H9 (cell line): ENCODE results near the gene TSPYL1. TPM values are rescaled to one million over a fixed set of nuclear protein-coding genes. Genes with fewer than 3 reads are reported as not detected.

Experiments used
- DNase-seq: peaks from one replicate; pipeline ENCODE4 v3.0.0-alpha.2; 2017
- H2AFZ ChIP-seq: one replicate; pipeline ENCODE4 v1.6.1; 2013; ENCODE audit warnings: mild to moderate bottlenecking, low read length, control low read depth, moderate library complexity
- H2AK5ac ChIP-seq: 2 replicates; pipeline ENCODE4 v1.6.1; 2013; ENCODE audit warnings: low read length, control low read depth, mixed read lengths; ENCODE audit not compliant: insufficient read length
- H2BK120ac ChIP-seq: one replicate; pipeline ENCODE4 v1.6.1; 2013; ENCODE audit warnings: low read depth, mild to moderate bottlenecking, low read length, control low read depth, inconsistent platforms; ENCODE audit not compliant: poor library complexity, severe bottlenecking
- H2BK12ac ChIP-seq: 2 replicates; pipeline ENCODE4 v1.6.1; 2013; ENCODE audit warnings: low read length, control low read depth, mixed read lengths, low read depth; ENCODE audit not compliant: insufficient read length
- H2BK15ac ChIP-seq: 2 replicates; pipeline ENCODE4 v1.6.1; 2013; ENCODE audit warnings: low read depth, low read length, control low read depth
- H2BK20ac ChIP-seq: one replicate; pipeline ENCODE4 v1.6.1; 2013; ENCODE audit warnings: low read depth, mild to moderate bottlenecking, low read length, control low read depth, inconsistent platforms; ENCODE audit not compliant: poor library complexity, severe bottlenecking
- H2BK5ac ChIP-seq: 2 replicates; pipeline ENCODE4 v1.6.1; 2013; ENCODE audit warnings: low read length, control low read depth, mixed read lengths; ENCODE audit not compliant: insufficient read length
- H3K14ac ChIP-seq: 2 replicates; pipeline ENCODE4 v1.6.1; 2013; ENCODE audit warnings: low read length, control low read depth; ENCODE audit not compliant: insufficient read depth
- H3K18ac ChIP-seq: 2 replicates; pipeline ENCODE4 v1.6.1; 2013; ENCODE audit warnings: low read depth, mild to moderate bottlenecking, mixed read lengths, low read length, control low read depth; ENCODE audit not compliant: insufficient read length
- H3K23ac ChIP-seq: 2 replicates; pipeline ENCODE4 v1.6.1; 2013; ENCODE audit warnings: low read length, control low read depth, mixed read lengths, low read depth; ENCODE audit not compliant: insufficient read length
- H3K23me2 ChIP-seq: 2 replicates; pipeline ENCODE4 v1.6.1; 2013; ENCODE audit warnings: low read depth, mild to moderate bottlenecking, mixed read lengths, low read length, control low read depth; ENCODE audit not compliant: insufficient read length, poor library complexity, severe bottlenecking
- H3K27ac ChIP-seq: 2 replicates; pipeline ENCODE4 v1.5.1; 2013; ENCODE audit warnings: low read length, control low read depth, mixed read lengths, low read depth; ENCODE audit not compliant: insufficient read length
- H3K27me3 ChIP-seq: 2 replicates; pipeline ENCODE4 v1.6.1; 2013; ENCODE audit warnings: low read length, control low read depth, inconsistent platforms; ENCODE audit not compliant: insufficient read depth
- H3K4ac ChIP-seq: 2 replicates; pipeline ENCODE4 v1.6.1; 2013; ENCODE audit warnings: low read depth, mild to moderate bottlenecking, control low read depth, inconsistent platforms, low read length, moderate library complexity
- H3K4me1 ChIP-seq: 2 replicates; pipeline ENCODE4 v1.6.1; 2013; ENCODE audit warnings: low read length, control low read depth, inconsistent platforms; ENCODE audit not compliant: insufficient read depth
- H3K4me2 ChIP-seq: 2 replicates; pipeline ENCODE4 v1.6.1; 2013; ENCODE audit warnings: low read length, control low read depth, mixed read lengths; ENCODE audit not compliant: insufficient read length, insufficient read depth
- H3K56ac ChIP-seq: 2 replicates; pipeline ENCODE4 v1.6.1; 2013; ENCODE audit warnings: low read depth, mild to moderate bottlenecking, mixed read lengths, low read length, control low read depth; ENCODE audit not compliant: insufficient read length
- H3K79me1 ChIP-seq: 2 replicates; pipeline ENCODE4 v1.6.1; 2013; ENCODE audit warnings: low read depth, mild to moderate bottlenecking, moderate library complexity, low read length, control low read depth, inconsistent platforms; ENCODE audit not compliant: insufficient read depth, poor library complexity, severe bottlenecking
- H3K79me2 ChIP-seq: 2 replicates; pipeline ENCODE4 v1.6.1; 2013; ENCODE audit warnings: low read length, control low read depth, inconsistent platforms; ENCODE audit not compliant: insufficient read depth
- H3K9ac ChIP-seq: 2 replicates; pipeline ENCODE4 v1.6.1; 2013; ENCODE audit warnings: low read length, control low read depth, mixed read lengths; ENCODE audit not compliant: insufficient read length; ENCODE audit errors: extremely low read depth
- H3K9me3 ChIP-seq: one replicate; pipeline ENCODE4 v1.6.1; 2013; ENCODE audit warnings: low read depth, low read length, inconsistent platforms; ENCODE audit not compliant: control insufficient read depth
- H3T11ph ChIP-seq: one replicate; pipeline ENCODE4 v1.6.1; 2013; ENCODE audit warnings: mild to moderate bottlenecking, low read length, control low read depth, inconsistent platforms
- H4K20me1 ChIP-seq: one replicate; pipeline ENCODE4 v1.6.1; 2013; ENCODE audit not compliant: control insufficient read depth, insufficient read length, insufficient read depth
- H4K5ac ChIP-seq: 2 replicates; pipeline ENCODE4 v1.6.1; 2013; ENCODE audit warnings: low read depth, mild to moderate bottlenecking, mixed read lengths, low read length, control low read depth; ENCODE audit not compliant: insufficient read length
- H4K8ac ChIP-seq: replicated peaks from 2 replicates; pipeline ENCODE4 v1.6.1; 2013; ENCODE audit warnings: low read length, control low read depth, mixed read lengths, low read depth; ENCODE audit not compliant: insufficient read length
- H4K91ac ChIP-seq: 2 replicates; pipeline ENCODE4 v1.6.1; 2013; ENCODE audit warnings: low read depth, mild to moderate bottlenecking, moderate library complexity, mixed read lengths, low read length, control low read depth; ENCODE audit not compliant: insufficient read length
- H3K27ac Mint-ChIP-seq, 3 experiments: 2 replicates in 2 of 3; 3 replicates in 1 of 3; pipeline ENCODE4 v1.8.0; 2020 to 2021; ENCODE audit warnings: mixed read lengths in 3 of 3, mild to moderate bottlenecking in 1 of 3, moderate library complexity in 1 of 3
- H3K27me3 Mint-ChIP-seq: 2 replicates; pipeline ENCODE4 v1.8.0; 2021; ENCODE audit warnings: low read depth, mild to moderate bottlenecking, moderate library complexity, mixed read lengths
- H3K36me3 Mint-ChIP-seq, 3 experiments: 2 replicates in 2 of 3; 3 replicates in 1 of 3; pipeline ENCODE4 v1.8.0; 2020 to 2021; ENCODE audit warnings: low read depth in 3 of 3, mixed read lengths in 3 of 3; ENCODE audit not compliant: insufficient read depth in 1 of 3
- H3K4me1 Mint-ChIP-seq, 2 experiments: 2 replicates each; pipeline ENCODE4 v1.8.0; 2020; ENCODE audit warnings: mixed read lengths in 2 of 2
- H3K4me3 Mint-ChIP-seq, 2 experiments: 2 replicates in 1 of 2; 3 replicates in 1 of 2; pipeline ENCODE4 v1.8.0; 2020 to 2021; ENCODE audit warnings: mild to moderate bottlenecking in 2 of 2, mixed read lengths in 2 of 2, moderate library complexity in 1 of 2
- H3K9me3 Mint-ChIP-seq, 2 experiments: 2 replicates in 1 of 2; 3 replicates in 1 of 2; pipeline ENCODE4 v1.8.0; 2020; ENCODE audit warnings: mild to moderate bottlenecking in 2 of 2, mixed read lengths in 2 of 2, moderate library complexity in 1 of 2
- CTCF ChIP-seq: fragments of 200-600 bp; sonication (generic); conservative IDR thresholded peaks from 3 replicates; pipeline ENCODE4 v1.8.0; 2021; ENCODE audit warnings: antibody characterized with exemption, mild to moderate bottlenecking
- WGBS: extraction: QIAGEN DNeasy Blood & Tissue Kit; methylation state at CpG from one replicate; pipeline ENCODE4 v1.1.7; 2013; ENCODE audit warnings: missing lambda C conversion rate, low lambda C conversion rate, mixed read lengths; ENCODE audit not compliant: insufficient read length; ENCODE audit errors: extremely low coverage; 5-methylcytosine and 5-hydroxymethylcytosine counted together
- total RNA-seq: library from RNA; stranded (reverse); gene quantifications from 2 replicates; pipeline ENCODE4 v1.2.1, GENCODE V29; 2021

The TSPYL1 gene
- total RNA-seq, 1 experiment from 2014 or later, result 75.3 TPM

GRCh38 chr6:116239856-116240255, 39.9 kb downstream of the TSPYL1 start:
- H2BK20ac ChIP-seq, result no peak overlapping the region
- Mint-ChIP-seq H3K36me3 (peaks cover 0 to 33% (median 29%) of the 10 kb centered on the region in 3 experiments; a peak in 5 of 7 replicates), H3K27ac (no peak overlapping the region), H3K4me3 (no peak overlapping the region), H3K9me3 (no peaks in the 10 kb centered on the region), H3K27me3 (no peaks in the 10 kb centered on the region), H3K4me1 (no peaks in the 10 kb centered on the region)
- H3K27ac ChIP-seq, result no peak overlapping the region
- no peak overlapping the region for H4K5ac ChIP-seq
- H3T11ph ChIP-seq, result no peak overlapping the region
- H3K79me2 ChIP-seq, result no peaks in the 10 kb centered on the region
- TF ChIP-seq CTCF, result no peak
- H3K23ac ChIP-seq, result no peak overlapping the region
- no peak overlapping the region for H3K14ac ChIP-seq
- H2BK120ac ChIP-seq, result no peak overlapping the region
- no peak overlapping the region for H2BK12ac ChIP-seq
- no peaks in the 10 kb centered on the region for H3K4me1 ChIP-seq
- no peak overlapping the region for H2BK5ac ChIP-seq
- H3K18ac ChIP-seq, result no peak overlapping the region
- H3K56ac ChIP-seq, result no peak overlapping the region
- no peaks in the 10 kb centered on the region for H3K79me1 ChIP-seq
- DNase-seq, result no peak
- H3K23me2 ChIP-seq, result no peaks in the 10 kb centered on the region
- H2AK5ac ChIP-seq, result no peak overlapping the region
- H4K91ac ChIP-seq, result no peak overlapping the region
- no peaks in the 10 kb centered on the region for H4K20me1 ChIP-seq
- no peak overlapping the region for H2AFZ ChIP-seq
- no peak overlapping the region for H3K4ac ChIP-seq
- no peak overlapping the region for H3K4me2 ChIP-seq
- H3K9me3 ChIP-seq, result no peaks in the 10 kb centered on the region
- H3K9ac ChIP-seq, result no peak overlapping the region
- H4K8ac ChIP-seq, result no peak overlapping the region
- no peak overlapping the region for H2BK15ac ChIP-seq
- whole genome bisulfite sequencing, result no CpG with 5 or more reads among the region's 1 CpG
- H3K27me3 ChIP-seq, result no peaks in the 10 kb centered on the region
